Vagina (tissue), 2 donors: ENCODE data around the gene PRSS33. TPM values are rescaled to one million over a fixed set of nuclear protein-coding genes. Genes with fewer than 3 reads are reported as not detected.

Source experiments
- DNase-seq, 2 donors: peaks; one replicate each; pipeline ENCODE4 v3.0.0-alpha.2; 2017; ENCODE audit errors: extremely low spot score in 2 of 2
- H3K27ac ChIP-seq: fragments of 200-600 bp; sonication (generic); one replicate; pipeline ENCODE4 v1.5.1; 2019
- H3K27me3 ChIP-seq: fragments of 200-600 bp; sonication (generic); one replicate; pipeline ENCODE4 v1.5.1; 2019
- H3K36me3 ChIP-seq, 2 donors: fragments of 200-600 bp; sonication (generic); one replicate each; pipeline ENCODE4 v1.5.1; 2017 to 2019
- H3K4me1 ChIP-seq: fragments of 200-600 bp; sonication (generic); one replicate; pipeline ENCODE4 v1.5.1; 2019
- H3K4me3 ChIP-seq, 2 donors: fragments of 200-600 bp; sonication (generic); 1 replicate in 1 of 2; 2 replicates in 1 of 2; pipeline ENCODE4 v1.5.1; 2016 to 2019
- H3K9me3 ChIP-seq: fragments of 200-600 bp; sonication (generic); one replicate; pipeline ENCODE4 v1.5.1; 2019
- POLR2A ChIP-seq, 2 donors: fragments of 450-650 bp; IDR thresholded peaks; one replicate each; pipeline ENCODE4 v1.6.1; 2017; ENCODE audit warnings: antibody characterized with exemption in 2 of 2, mild to moderate bottlenecking in 2 of 2, moderate library complexity in 2 of 2
- POLR2AphosphoS5 ChIP-seq, 2 donors: sonication (generic); formaldehyde crosslinking; IDR thresholded peaks; one replicate each; pipeline ENCODE4 v1.9.0; 2017; ENCODE audit warnings: antibody characterized with exemption in 2 of 2, mild to moderate bottlenecking in 2 of 2, low read depth in 1 of 2; ENCODE audit not compliant: insufficient read depth in 1 of 2
- intact Hi-C: fragments of 100-400 bp; cut with DNase I; formaldehyde crosslinking; loops from one replicate; pipeline ENCODE4 v1.15.1; 2023
- total RNA-seq: library from RNA; depleted of rRNA; stranded (reverse); fragments of >200 nt; gene quantifications from one replicate; pipeline ENCODE4 v1.2.3, GENCODE V29; 2016
- TF ChIP-seq, protein P1 (sequence below), 3 experiments: fragments of 450-650 bp in 2 of 3; fragments of 200-600 bp in 1 of 3; sonication (generic) in 1 of 3; IDR thresholded peaks; one replicate each; pipeline ENCODE4 v1.5.1; 2017 to 2019; ENCODE audit warnings: antibody characterized with exemption in 3 of 3, mild to moderate bottlenecking in 2 of 3, moderate library complexity in 2 of 3

Gene PRSS33
- total RNA-seq, 1 donor from 2014 or later: not detected

DNA sequence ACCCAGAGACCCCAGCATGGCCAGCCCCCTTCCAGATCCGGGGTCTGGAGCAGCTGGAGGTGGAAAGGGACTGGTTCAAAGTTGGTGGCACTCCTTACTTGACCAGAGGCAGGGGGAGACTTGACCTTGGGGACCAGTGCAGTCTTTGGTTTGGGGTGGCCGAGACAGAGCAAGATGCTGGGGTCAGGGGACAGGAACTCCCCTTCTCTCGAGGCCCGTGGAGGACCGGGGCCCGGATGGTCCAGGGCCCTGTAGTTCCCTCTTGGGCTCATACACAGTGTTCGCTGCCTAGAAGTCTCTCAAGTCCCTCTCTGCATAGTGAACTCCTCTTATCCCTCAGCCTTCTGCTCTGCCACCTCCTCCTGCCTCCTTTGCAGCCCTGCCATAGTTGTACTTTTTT lies 601 bp upstream of the PRSS33 start:
- TF ChIP-seq, protein P1, sequence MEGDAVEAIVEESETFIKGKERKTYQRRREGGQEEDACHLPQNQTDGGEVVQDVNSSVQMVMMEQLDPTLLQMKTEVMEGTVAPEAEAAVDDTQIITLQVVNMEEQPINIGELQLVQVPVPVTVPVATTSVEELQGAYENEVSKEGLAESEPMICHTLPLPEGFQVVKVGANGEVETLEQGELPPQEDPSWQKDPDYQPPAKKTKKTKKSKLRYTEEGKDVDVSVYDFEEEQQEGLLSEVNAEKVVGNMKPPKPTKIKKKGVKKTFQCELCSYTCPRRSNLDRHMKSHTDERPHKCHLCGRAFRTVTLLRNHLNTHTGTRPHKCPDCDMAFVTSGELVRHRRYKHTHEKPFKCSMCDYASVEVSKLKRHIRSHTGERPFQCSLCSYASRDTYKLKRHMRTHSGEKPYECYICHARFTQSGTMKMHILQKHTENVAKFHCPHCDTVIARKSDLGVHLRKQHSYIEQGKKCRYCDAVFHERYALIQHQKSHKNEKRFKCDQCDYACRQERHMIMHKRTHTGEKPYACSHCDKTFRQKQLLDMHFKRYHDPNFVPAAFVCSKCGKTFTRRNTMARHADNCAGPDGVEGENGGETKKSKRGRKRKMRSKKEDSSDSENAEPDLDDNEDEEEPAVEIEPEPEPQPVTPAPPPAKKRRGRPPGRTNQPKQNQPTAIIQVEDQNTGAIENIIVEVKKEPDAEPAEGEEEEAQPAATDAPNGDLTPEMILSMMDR (IDR thresholded peaks at IDR 0.05): no peak
- TF ChIP-seq POLR2A (IDR thresholded peaks at IDR 0.05): no peak
- TF ChIP-seq POLR2AphosphoS5 (IDR thresholded peaks at IDR 0.05; ENCODE audit: insufficient read depth in 1 of 2, low read depth in 1 of 2): no peak
- Histone ChIP-seq H3K36me3 (no peaks in the 10 kb centered on the region), H3K4me3 (no peak overlapping the region), H3K27ac (no peak overlapping the region), H3K27me3 (no peaks in the 10 kb centered on the region), H3K4me1 (peaks cover 11% of the 10 kb centered on the region), H3K9me3 (no peaks in the 10 kb centered on the region)
- intact Hi-C loops: no loop called here
- no peak for DNase-seq

DNA sequence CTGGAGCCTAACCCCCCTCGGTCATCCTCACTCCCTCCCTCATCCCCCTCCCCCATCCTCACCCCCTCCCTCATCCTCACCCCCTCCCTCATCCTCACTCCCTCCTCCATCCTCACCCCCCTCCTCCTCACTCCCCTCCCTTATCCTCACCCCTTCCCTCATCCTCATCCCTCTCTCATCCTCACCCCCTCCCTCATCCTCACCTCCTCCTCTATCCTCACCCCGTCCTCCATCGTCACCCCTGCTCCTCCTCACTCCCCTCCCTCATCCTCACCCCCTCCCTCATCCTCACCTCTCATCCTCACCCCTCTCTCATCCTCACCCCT lies 571 bp downstream of the PRSS33 start:
- no peaks in the 10 kb centered on the region for H3K36me3 ChIP-seq
- DNase-seq: no peak
- H3K4me3 ChIP-seq: no peak overlapping the region
- no peak for TF ChIP-seq POLR2A (IDR thresholded peaks at IDR 0.05)
- no peaks in the 10 kb centered on the region for H3K27me3 ChIP-seq
- H3K4me1 ChIP-seq: peaks cover 11% of the 10 kb centered on the region
- no peaks in the 10 kb centered on the region for H3K9me3 ChIP-seq
- no peak overlapping the region for H3K27ac ChIP-seq
- intact Hi-C loops: no loop called here

DNA sequence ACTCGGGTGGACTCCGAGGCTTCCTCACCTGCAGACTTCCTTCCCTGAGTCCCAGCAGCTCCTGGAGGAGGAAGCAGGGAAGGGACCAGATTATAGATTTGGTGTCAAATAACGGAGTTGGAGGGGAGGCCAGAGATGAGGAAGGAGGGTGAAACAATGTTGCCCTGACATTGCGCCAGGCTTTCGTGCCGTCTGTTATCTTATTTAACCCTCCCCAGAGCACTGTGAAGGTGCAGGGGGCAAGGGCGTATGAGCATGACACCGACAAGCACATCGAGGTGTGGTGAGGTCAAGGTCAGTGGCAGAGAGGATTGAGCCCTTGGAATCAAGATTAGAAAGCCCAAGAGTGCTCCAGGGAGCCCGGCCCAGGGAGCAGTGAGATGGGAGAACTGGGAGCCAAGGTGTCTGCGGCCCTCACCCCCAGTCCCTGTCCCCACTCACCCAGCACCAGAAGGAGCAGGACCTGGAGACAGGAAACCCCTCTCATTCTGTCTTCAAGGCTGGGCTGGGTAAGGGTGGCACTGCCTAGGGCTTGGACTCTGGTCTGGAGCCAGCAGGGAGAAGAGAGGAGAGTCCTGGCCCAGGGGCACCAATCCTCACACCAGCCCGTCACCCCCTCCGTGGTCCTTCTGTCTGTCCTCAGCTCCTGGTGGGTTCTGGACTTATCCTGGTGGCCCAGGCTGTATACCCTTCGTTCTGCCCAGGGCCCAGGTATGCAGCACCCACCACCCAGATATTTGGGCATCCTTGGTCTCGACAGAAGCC lies 1.1 kb downstream of the PRSS33 start:
- no peak overlapping the region for H3K4me3 ChIP-seq
- no peaks in the 10 kb centered on the region for H3K36me3 ChIP-seq
- no peaks in the 10 kb centered on the region for H3K9me3 ChIP-seq
- TF ChIP-seq POLR2AphosphoS5 (IDR thresholded peaks at IDR 0.05; ENCODE audit: insufficient read depth in 1 of 2, low read depth in 1 of 2) (no peak), POLR2A (IDR thresholded peaks at IDR 0.05) (no peak)
- TF ChIP-seq, protein P1 (IDR thresholded peaks at IDR 0.05): no peak
- no peak for DNase-seq
- no peak overlapping the region for H3K27ac ChIP-seq
- H3K4me1 ChIP-seq: peaks cover 11% of the 10 kb centered on the region
- H3K27me3 ChIP-seq: no peaks in the 10 kb centered on the region
- intact Hi-C loops: no loop called here

DNA sequence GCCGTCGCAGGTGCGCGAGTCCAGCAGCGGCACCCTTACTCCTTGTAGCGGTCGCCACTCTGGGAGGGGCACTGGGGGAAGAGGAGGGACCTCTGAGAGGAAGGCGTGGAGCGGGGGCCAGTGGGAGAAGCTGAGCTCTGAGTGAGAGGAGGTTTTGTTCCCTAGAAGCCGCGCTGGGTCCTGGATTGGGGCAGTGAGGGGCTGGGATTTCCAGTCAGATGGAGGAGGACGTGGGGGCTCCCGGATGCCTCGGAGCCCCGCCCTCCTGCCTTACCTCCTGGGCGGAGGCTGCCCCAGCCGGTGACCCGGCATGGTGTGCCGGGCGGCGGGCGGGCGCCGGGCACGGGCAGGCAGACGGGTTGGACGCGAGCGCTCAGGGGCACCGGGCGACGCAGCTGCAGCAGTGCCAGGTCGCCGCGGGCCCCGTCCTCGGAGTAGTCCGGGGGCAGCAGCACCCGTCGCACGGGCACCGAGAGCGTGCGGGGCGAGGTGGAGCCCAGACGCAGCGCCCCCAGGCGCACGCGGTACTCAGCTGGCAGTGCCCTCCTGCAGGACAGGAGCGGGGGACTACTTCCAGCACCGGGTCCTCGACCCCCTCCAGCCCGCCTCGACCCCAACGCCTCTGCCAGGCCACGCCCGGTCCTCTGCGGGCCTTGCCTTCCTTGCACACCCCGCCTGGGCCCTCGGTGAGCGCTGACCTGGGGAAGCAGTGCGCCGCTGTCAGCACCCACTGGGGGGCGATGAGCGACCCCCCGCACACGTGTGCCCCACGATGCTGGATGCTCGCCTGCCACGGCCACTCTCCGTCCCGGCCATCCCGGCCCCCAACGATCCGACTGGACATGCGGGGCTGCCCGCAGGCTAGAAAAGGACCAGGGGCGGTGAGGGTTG lies 2.0 kb downstream of the PRSS33 start:
- Histone ChIP-seq H3K27ac (no peak overlapping the region), H3K4me3 (peak overlapping the region; percentile 31 to 45), H3K9me3 (no peaks in the 10 kb centered on the region), H3K36me3 (no peaks in the 10 kb centered on the region), H3K4me1 (peaks cover 11% of the 10 kb centered on the region), H3K27me3 (no peaks in the 10 kb centered on the region)
- DNase-seq: no peak
- intact Hi-C loops: no loop called here
- TF ChIP-seq POLR2AphosphoS5 (IDR thresholded peaks at IDR 0.05; ENCODE audit: insufficient read depth in 1 of 2, low read depth in 1 of 2) (no peak), POLR2A (IDR thresholded peaks at IDR 0.05) (no peak)
- TF ChIP-seq, protein P1 (IDR thresholded peaks at IDR 0.05): no peak

DNA sequence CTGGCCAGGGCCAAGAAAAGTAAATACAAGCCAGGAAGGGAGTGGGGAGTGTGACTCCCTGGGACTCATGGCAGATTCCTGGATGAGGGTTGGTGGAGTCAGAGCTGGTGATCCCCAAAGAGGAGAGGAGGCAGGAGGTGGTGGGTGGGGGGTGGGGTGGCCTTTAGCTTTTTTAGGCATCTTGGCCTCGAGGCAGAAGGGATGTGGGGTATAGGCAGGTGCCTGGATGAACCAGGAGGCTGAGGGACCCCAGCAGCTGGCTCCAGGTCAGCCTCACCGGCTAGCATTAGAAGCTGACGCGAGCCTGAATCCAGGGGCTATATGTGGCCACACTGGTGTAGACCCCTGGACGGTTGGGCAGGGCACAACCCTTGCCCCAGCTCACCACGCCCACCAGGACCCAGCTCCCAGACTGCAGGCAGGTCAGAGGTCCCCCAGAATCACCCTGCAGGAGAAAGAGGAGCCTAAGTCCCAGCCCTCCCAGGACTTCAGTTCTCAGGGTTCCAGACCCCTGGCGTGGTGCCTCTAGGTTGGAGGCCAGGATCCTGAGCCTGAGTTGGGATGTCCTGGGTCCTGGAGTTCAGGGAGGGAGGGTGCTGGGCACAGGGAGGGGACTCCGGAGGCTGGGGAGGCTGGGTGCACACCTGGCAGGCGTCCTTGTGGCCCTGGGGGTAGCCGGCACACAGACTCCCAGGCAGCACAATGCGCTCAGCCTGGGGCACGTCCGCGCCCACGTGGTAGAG lies 2.8 kb downstream of the PRSS33 start:
- H3K9me3 ChIP-seq: no peaks in the 10 kb centered on the region
- TF ChIP-seq, protein P1 (IDR thresholded peaks at IDR 0.05): no peak
- no peak for TF ChIP-seq POLR2A (IDR thresholded peaks at IDR 0.05)
- no peak for TF ChIP-seq POLR2AphosphoS5 (IDR thresholded peaks at IDR 0.05; ENCODE audit: insufficient read depth in 1 of 2, low read depth in 1 of 2)
- H3K36me3 ChIP-seq: no peaks in the 10 kb centered on the region
- no peak for DNase-seq
- intact Hi-C loops: no loop called here
- peak overlapping the region in 1 of 2 donors; percentile 45 for H3K4me3 ChIP-seq
- peaks cover 11% of the 10 kb centered on the region for H3K4me1 ChIP-seq
- H3K27ac ChIP-seq: no peak overlapping the region
- no peaks in the 10 kb centered on the region for H3K27me3 ChIP-seq
